Measurements from ENCODE around the gene CTAG1B. TPM values are rescaled to one million over a fixed set of nuclear protein-coding genes. Genes with fewer than 3 reads are reported as not detected.
"Not testable (repeated sequence)": the region's sequence is repeated elsewhere in the genome, so short reads cannot be mapped to it uniquely, and the experiment has no call there.

The CTAG1B gene
- not detected for total RNA-seq

DNA sequence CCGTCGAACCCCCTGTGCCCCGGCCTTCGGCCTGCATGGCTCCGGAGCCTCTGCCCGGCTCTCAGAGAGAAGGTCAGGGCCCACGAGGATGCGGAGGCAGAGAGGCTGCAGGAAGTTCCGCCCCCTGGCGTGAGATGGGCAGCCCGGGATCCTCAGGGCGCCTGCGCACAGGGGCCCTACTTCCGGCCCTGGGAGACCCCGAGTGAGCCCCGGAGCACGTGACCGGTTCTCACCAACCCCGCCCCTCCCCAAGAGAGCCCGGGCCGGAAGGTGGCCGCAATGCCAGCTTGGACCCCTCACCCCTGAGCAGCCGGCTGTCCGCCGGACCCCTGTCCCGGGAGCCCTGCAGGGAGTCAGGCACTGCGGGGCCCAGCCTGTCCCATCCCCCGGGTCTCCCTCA, at the start of gene CTAG1B:
CTAG1B (minus strand) TSS at position 101 of the 400 bp plus-strand sequence; CDS start at position 37, 64 bp downstream.
- not testable (repeated sequence) for DNase-seq

- no peak for DNase-seq
These were observed 42.8 kb upstream of the CTAG1B start for GRCh38 chrX:154661899-154662298.

- no peak for DNase-seq
These were observed 42.1 kb upstream of the CTAG1B start for GRCh38 chrX:154661170-154661569.

- no peak for DNase-seq
These were observed 41.5 kb upstream of the CTAG1B start for GRCh38 chrX:154660541-154660940.

GRCh38 chrX:154658957-154659356, 39.9 kb upstream of the CTAG1B start:
- no peak for DNase-seq

DNA sequence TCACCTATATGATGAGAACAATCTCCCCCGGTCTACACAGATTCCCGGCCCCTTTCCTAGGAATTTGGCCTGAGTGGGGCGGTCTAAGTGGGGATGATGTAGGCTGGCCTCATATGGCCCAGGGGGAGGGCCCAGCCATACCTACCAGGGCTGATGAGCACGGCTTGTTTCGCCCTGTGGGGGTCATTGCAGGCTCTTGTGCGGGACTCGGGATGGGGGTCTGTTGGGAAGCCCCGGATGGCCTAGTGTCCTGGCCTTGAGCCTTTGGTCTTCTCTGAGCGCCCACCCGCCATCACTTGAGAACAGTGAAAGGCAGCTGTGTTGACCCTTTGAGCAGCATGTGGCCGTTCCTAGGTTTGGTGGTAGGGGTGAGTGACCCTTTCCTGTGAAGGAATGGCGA, 39.1 kb upstream of the CTAG1B start:
- no peak for DNase-seq

- DNase-seq: no peak
These were observed 38.2 kb upstream of the CTAG1B start for GRCh38 chrX:154657226-154657805.

DNA sequence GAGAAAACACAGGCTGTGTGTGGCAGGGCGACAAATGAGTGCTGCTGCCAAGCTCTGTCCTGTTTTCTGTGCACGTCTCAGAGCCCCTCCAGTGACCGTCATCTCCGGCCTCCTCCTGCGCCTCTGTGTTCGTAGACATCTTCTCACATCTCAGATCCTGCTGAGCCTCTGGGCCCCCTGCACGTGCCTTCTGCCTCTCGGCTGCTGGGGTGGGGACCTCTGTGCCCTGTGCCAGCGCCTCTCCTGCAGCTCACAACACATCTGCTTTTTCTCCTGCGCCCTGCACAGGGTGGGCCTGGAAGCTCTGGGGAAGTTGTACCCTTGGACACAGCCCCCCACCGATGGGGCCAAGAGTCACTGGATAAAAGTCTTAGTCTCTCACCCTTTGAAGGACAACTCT, 36.7 kb upstream of the CTAG1B start:
- no peak for DNase-seq

- no peak for DNase-seq
These were observed 36.3 kb upstream of the CTAG1B start for GRCh38 chrX:154655346-154655745.

GRCh38 chrX:154654925-154655324, 35.8 kb upstream of the CTAG1B start:
- no peak for DNase-seq

DNA sequence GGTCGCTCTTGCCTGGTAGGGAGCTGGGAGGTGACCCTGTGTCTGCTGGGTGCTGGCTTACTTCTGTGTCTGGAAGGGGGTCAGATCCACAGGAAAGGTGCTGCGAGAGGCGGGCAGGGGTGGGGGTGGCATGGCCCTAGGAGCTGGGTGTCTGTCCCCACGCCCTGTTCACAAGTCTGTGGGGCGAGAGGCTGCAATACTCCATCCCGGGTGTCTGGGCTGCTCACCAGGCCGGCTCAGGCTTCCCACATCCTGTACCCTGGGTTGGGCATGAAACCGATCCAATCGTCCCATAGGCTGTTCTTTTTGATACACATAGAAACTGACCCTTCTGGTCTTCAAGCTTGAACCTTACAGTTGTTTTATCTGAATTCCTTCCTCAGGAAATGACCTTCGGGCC, 35.3 kb upstream of the CTAG1B start:
- no peak for DNase-seq

DNA sequence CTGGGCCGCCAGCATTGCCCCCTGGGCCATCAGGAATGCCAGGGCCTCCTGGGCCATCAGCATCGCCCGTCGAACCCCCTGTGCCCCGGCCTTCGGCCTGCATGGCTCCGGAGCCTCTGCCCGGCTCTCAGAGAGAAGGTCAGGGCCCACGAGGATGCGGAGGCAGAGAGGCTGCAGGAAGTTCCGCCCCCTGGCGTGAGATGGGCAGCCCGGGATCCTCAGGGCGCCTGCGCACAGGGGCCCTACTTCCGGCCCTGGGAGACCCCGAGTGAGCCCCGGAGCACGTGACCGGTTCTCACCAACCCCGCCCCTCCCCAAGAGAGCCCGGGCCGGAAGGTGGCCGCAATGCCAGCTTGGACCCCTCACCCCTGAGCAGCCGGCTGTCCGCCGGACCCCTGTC, 34.3 kb upstream of the CTAG1B start, which contains the start of gene CTAG2:
CTAG2 (minus strand) TSS at position 167 of the 400 bp plus-strand sequence; CDS start at position 103, 64 bp downstream.
- not testable (repeated sequence) for DNase-seq

DNA sequence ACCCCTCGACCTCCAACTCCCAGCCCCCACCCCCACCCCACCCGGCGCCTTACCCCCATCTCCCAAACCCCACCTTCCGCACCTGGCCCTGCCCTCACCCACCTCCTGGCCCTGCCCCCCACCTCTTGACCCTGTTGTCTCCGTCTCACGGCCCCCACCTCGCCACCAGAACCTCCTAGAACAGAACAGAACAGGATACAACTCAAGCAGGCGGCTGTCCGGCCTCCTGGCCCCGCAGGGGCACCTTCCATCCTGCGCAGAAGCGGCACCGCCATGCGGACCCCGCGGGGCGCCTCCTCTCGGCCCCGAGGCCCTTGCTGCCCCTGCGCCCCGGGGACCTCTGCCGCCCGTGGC, 33.9 kb upstream of the CTAG1B start:
- no peak for DNase-seq

DNA sequence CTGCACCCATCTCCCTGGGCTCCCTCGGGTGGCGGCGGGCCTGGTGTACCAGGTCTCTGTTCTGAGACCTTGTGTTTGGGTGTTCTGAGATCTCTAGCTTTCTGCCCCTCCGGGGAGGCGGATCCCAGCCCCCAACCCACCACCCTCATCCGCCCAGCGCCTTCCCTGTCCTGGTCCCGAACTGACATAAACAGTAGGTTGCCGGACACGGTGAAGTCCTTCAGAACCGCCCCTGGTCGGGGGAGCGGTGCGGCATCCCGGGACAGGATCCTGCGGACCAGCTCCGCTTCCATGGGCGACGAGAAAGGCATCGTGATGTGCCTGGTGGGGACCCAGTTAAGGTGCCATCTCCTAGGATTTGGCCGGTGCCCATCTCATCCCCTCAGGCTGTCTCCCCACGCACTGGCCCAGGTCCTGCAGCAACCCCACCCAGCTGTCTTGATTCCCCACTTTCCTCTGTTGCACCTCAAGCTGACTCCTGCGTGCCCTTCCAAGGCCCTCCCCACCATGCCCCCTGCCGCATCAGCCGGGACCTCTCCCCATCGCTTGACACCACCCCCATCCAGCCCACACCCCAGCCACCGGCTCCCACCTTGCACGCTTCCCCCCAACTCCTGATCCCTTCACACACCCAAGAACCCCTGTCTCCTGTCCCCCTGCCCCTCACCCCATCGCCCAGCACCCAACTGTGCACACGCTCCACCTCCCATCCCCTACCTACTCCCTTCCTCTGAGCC, 33.4 kb upstream of the CTAG1B start:
- DNase-seq: no peak

GRCh38 chrX:154650221-154650510, 31.1 kb upstream of the CTAG1B start:
- no peak for DNase-seq

DNA sequence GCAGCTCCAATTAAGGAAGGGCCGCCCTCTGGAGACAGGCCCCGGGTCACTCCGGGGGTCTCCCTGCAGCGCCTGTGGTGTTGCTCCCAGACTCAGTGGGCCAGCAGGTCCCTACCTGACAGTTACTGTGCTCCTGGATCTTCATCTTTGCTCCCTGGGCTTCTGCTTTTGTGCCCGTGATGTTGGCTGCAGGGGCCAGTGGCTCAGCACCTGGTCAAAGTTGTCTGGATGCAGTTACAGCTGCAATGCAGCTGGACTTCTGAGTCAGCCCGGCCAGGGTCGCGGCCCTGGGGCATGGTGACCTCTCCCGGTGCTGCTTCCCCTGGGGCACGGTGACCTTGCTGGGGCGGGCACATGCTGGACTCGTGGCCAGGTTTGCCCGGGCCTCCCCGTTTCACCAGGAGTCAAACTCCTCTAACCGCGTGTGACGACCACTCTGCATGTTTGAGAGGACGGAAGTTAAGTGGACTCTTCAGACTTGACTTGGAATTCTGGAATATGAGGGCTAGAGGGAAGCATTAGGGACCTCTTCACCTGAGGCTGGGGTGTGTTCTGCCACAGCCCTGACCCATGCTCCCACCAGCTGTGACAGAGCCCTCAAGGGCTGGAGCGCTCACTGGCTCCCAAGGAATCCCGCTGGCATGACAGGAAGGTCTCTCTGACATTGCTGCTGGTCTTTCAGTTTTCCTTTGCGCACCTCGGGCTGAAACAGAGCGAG, 30.6 kb upstream of the CTAG1B start:
- no peak for DNase-seq

DNA sequence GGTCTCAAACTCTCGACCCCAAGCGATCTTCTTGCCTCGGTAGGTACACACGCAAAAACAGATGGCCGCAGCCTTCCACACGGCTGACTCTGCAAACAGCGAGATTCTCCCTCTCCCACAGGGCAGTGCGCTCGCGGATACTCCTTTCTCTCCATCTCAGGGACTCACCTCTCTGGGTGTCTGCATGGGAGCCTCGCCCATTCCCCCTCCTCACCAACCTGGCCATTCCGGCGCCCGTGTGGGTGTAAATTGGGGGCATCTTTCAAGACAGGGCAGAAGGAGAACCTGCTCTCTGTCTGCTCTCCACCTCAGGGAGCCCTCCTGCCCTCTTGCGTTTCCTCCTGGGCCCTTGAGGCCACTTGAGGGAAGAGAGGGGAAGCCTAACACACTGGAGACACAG, 29.8 kb upstream of the CTAG1B start:
- DNase-seq: no peak

DNA sequence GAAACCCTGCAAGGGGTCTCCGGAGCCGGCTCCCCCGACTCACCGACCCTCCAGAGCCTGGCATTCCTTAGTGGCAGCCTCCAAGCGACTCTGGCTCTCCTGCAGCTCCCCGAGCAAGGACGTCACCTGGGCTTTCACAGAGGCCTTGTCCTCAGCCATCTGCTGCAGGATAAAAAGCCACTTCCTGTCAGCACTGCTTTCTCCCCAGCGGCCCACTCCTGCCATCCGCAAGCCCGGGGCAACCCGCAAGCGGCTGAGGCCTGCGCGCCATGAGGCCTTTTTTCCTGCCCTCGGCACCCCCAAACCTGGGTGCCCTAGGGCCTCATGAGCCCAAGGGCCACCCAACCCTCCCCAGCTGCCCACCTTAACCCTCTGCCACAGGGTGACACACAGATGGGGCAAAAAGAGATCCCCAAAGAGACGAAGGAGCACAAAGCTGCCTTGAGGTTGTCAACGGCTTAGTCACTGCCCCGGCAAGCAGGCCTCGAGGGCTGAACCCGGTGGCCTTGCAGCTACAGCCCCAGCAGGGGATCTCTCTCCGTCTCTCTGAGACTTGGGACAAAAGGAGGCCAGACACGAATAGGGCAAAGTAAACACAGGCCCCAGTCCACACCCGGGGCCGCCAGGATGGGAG, 26.8 kb upstream of the CTAG1B start:
- not testable (repeated sequence) for DNase-seq

DNA sequence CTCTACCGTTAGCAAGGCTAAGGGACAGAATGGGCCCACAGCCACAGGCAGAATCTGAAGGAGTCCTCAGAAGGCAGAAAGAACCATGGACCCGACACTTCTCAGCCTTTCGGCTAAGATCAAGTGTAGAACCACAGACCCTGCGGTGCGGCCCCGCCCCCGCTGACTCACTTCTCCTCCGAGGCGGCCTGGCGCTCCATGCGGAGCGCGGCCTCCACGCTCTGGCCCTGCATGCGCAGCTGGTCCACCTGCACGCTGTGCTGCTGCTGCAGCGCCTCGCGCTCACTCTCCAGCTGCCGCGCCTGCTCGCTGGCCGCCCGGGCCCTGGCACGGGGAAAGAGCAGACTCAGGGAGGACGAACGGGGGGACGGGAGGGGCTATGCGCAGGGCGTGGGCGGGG, 24.6 kb upstream of the CTAG1B start:
- DNase-seq: not testable (repeated sequence)

DNA sequence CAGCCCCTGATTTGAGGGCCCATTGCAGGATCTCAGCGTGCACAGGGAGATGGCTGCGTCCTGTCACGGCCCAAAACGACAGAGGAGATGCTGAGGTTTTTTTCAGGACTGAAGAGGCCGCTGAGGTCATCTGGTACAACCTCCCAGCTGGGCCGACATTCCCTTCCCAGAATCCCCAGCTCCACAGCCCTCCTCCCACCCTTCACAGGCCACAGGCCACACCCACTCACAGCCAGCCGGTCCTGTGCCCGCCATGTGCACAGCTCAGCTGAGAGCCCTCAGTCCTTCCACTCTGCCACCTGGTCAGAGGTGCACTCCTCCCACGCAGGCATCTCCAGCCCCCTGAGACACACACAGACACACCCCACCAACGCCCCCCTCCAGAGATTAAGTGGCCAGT, 22.7 kb upstream of the CTAG1B start:
- not testable (repeated sequence) for DNase-seq

DNA sequence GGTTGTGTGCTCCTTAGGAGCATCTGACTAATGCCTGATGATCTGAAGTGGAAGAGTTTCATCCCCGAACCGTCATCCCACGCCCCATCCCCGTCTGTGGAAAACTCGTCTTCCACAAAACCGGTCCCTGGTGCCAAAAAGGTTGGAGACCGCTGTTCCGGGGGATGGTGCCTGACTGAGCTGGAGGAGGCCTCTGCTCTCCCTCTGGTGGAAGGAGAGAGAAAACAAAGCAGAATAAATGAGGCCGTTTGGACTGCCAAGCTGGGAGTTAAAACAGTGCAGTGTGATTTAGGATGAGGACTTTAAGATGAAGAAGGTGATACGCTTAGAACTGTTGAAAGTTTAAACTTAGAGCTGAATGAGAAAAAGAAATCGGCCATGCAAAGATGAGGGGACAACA, 14.6 kb upstream of the CTAG1B start:
- not testable (repeated sequence) for DNase-seq

DNA sequence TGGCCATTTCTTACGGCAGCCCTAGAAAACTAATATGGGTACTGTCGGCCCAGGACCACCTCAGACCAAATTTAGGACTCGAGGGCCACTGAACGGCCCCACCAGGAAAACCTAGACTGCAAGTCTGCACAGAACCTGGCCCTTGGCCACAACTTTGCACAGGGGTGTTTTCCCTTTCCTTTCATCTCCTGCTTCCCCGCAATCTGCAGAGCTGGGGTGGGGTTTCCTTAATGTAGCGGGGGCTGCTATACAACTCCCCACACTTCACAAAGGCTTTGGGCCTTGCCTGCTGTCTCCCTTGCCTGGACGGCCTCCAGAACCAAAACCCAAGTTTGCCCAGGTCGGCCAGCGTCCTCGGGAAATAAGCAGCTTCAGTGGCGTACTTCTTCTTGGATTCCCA, 11.9 kb upstream of the CTAG1B start:
- DNase-seq: not testable (repeated sequence)

DNA sequence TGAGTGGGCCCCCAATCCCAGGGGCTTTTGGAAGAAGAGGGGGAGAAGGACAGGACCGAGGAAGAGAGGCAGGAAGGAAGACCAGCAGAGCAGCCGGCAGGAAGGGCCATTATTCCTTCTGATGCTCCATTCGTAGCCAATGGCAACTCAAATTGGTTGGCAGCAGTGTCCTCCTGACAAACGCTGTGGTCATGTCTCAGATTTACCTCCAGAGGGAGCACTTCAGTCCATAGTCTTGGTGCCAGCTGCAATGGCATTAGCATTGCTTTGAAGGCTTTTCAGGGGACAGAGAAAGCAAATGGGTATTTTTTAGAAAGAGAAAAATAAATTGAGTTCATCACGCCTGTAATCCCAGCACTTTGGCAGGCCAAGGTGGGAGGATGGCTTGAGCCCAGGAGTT, 9.9 kb upstream of the CTAG1B start:
- not testable (repeated sequence) for DNase-seq
